HG03354 (cell line): ENCODE measurements around the gene EXOSC10.

Experiments
- ATAC-seq: cut with Tn5 transposase; IDR thresholded peaks from one replicate; pipeline ENCODE4 v1.9.1; 2021; ENCODE audit warnings: mild to moderate bottlenecking; ENCODE audit not compliant: unreplicated experiment, poor library complexity, severe bottlenecking

The EXOSC10 gene

DNA sequence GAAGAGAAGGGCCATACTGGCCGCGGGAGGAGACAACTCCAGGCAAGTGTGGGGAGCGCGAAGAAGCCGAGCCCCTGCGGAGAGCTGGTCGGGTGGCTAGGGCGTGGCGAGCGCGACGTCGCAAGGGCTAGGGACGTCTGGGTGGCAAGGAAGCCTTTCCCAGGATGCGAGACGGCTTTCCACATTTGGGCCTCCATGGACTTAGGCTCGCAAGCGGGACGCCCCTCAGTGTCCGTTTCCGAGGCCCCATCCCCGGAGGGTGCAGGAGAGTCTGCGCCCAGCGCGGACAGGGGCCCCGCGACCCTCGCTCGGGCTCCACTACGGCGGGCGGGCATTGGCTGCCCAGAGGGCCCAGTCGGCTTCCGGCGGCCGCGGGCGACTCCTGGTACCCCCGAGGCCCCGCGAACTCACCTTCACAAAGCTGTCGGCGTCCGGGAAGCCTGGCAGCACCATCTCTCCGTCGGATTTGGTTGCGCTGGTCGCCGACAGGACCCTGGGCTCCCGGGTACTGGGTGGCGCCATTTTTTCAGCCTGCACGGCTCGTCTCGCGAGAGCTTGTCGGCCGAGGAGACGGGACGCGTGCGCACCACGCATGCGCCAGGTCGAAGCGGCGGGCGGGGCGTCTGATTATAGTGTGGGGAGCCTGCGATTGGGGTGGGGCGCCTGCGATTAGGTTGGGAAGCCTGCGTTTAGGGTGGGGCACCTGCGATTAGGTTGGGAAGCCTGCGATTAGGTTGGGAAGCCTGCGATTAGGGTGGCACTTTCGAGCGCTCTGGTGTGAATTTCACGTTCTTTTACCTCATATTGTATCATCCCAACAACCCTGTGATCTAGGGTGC is at the start of gene EXOSC10:
EXOSC10 (minus strand) TSS at position 560 of the 839 bp plus-strand sequence; CDS start at position 522, 38 bp downstream.
- ATAC-seq, result peak; percentile 94

DNA sequence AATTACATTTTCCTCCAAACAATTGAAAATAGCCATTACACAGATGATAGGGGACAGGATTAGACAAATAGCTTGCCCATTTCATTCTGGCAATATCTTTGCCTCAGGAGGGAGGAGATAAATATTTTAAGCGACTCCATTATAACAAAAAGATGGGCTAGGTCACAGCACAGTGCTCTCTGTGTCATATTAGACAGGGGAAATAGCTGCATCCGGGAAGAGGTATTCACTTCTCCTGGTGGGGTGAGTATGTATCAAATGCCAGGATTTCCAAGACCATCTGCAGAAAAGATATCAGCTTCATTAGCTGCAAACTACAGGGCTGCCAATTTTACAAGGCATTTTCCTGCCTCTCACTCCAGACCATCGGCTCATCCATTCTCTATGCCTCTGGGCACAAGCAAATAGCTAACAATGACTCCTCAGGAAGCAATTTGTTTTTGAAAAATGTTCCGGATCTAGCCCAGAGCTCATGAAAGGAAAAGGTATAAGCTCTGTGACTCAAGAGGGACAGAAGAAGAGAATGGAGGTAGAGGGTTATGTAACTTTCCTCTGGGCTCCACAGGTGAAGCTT is 47.6 kb upstream of the EXOSC10 start:
- no peak for ATAC-seq

DNA sequence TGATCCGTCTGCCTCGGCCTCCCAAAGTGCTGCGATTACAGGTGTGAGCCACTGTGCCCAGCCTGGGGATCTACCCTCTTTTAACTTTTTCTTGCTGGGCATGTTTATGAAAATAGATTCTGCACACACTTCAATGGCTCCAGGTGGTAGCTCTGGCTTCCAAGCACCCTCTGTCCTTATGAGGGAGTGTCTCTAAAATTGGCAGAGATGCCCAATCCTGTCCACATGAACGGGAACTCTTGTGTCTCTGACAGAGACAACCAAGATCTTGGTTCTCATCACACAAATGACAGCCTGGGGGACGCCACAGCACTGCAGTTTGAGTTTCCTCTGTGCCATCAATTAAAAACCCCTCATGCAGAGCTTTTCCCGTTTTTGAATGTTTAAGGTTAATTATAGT is 46.1 kb upstream of the EXOSC10 start:
- ATAC-seq, result no peak

DNA sequence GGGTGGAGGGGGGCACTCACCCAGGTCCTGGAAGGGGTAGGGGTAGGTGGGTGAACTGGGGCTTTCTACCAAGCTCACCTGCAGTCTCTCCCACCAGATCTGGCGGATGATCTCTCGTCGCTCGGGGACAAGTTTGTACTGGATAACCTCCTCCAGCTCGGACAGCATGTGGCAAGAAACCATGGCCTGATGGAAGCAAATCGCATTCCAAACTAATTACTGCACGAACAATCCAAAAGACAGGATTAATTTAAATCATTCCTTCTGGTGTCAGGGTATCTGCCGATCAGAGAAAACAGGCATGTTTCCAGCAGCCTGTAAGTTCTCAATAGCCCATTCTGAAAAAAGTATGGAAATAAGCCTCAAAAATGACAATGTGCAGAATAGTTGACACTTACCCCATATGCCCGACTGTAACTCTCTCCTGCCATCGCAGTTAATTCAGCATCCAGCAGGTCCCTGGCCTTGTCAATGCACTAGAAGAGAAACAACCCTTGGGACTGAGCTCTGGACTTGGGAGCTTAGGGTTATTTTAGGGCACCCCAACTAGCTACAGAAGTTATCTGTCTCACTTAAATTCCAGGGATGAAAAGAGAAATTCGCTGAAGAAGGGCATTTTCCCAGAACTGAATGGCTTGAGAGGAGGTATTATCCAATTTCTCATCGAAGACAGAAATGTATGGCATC is 45.0 kb upstream of the EXOSC10 start:
- ATAC-seq, result no peak

DNA sequence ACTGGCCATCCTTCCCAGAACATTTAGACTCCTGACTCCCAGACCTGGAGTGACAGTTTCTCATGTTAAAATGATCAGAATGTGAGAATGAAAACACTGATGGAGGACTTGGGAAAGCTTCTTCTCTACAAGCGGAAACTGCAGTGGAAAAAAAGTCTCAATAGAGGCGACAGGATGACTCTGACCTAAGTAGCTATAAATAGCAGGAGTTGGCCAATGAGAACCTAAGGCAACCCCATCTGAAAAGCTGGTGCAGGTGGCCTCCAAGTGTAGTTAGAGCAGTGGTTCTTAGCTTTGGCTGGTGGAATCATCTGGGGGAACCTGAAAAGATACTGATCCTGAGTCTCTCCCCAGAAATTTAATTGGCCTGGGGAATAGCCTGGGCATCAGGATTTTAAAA is 44.2 kb upstream of the EXOSC10 start:
- ATAC-seq, result no peak

DNA sequence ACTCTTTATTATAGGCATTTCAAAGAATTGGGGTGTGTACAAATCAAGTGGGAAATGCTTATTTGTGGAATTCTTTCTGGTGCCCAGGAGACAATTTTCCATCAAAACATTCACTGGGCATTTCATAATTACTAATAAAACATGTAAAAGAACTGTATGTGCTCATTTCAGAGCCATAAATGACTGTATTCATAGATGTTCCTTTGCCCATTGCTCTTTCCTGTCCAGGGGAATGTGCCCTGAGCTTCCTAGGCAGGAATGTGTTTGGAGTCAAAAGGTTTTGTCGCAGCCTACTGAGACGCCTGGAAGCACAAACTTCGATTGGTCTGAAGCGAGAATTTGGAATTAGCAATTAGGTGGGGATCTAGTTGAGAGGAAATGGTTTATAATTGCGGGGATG is 43.7 kb upstream of the EXOSC10 start:
- ATAC-seq, result no peak

DNA sequence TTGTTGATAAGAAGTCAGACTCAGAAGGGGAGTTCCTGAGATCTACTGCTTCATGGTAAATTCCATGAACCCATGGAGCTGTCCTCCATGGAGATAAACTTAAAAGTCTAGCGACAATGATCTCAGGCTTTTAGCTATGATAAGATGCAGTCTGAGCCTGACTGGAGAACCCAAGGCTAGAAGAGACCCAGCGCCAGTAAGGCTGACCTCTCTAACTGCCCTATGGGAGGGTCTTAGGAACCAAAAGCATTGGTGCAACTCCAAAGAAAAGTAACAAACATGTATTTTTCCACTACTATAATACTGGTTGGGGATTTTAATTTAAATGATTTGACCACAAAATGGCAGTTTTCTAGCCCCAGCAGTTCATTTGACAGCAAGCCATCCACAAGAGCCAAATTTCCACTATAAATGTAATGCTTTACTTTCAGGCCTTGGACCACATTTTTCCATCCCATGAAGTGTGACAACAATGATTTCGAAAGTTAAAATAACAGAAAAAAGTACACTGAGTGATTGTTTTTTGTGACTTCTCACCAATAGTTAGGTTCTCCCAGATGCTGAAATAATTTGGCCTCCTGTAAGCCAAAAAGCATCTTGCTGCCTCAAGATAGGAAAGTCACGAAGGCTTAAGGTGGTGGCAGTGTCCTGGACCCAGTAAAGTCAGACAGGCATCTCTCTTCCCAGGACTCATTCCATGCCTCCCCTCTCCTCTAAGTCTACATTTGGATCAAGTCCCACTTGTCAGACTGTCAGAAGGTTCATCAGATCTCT is 43.1 kb upstream of the EXOSC10 start:
- ATAC-seq, result no peak

DNA sequence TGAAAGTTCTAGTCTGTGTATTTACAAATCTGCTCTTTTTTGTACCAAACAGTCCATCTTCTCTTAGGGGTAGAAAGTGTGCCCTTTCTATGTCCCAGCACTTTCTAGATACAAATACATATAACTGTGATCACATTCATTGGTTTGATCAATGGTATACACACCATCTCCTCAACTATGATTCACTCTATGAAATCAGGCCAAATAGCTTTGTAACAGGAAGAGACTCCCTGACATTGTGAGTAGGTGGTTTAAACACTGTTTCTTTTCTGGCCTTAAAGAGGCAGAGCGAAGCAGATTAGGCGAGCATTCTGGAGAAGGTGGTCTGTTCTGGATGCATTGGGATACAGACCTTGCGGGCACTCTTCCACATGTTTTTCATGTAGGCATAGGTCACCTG is 39.3 kb upstream of the EXOSC10 start:
- ATAC-seq, result no peak

DNA sequence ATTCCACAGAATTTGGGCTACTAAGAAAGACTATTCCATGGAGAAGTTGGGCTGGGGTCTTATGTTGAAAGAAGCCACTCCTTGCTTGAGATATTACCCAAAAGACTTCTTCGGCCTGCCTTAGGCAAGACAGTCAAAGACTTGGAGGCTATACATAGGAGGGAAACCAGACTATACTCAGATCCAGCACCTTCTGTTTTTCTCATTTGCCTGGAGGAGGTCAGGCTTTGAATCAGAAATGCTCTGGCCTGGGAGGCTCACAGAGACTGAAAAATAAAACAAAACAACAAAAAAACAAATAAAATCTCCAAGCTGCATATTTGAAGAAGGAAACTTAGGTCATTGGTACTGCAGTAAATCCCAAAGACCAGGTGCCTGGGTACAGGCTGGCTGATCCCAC is 38.4 kb upstream of the EXOSC10 start:
- no peak for ATAC-seq

DNA sequence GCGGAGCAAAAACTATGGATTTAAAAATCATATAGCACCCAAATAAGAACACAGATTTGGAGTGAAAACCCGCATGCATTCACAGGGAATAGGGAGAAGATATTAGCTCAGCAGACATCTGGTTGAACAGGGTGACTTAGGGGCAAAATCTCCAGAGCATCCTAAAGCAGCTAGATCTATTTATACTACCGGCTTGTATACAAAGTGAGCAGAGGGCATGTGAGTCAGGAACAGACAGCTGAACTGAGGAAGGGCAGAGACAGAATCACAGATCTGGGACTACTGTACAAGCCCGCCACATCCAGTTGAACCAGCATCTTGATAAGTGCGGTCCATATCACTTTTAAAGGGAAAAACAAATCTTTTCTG is 35.2 kb upstream of the EXOSC10 start:
- ATAC-seq, result no peak

DNA sequence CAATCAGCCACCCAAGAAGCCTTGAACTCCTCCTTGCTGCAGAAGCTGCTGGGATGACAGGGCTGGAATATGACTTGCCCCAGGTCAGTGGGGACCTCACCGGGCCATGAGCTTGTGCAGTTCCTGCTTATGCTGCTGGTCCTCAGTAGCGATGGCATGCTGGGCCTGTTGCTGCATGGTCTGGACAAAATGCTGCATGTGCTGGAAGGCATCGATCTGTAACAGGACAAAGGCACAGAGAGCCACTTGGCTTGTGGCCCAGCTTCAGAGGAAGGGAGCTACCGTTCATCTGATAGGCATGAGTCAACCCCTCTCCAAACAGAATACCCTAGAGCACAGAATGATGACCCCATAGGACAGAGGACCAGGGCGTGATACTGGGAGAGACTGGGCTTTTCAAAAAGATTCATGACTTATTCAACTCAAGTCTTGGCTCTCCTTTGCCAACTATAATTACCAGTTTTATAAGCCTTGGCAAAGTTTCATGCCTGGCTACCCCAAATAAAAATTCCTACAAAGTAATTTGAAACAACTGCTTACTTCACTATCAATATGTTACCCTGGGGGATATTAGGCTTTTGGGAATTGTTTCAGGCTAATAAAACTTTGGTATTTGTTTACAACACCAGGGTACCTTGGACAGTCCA is 34.7 kb upstream of the EXOSC10 start:
- no peak for ATAC-seq

DNA sequence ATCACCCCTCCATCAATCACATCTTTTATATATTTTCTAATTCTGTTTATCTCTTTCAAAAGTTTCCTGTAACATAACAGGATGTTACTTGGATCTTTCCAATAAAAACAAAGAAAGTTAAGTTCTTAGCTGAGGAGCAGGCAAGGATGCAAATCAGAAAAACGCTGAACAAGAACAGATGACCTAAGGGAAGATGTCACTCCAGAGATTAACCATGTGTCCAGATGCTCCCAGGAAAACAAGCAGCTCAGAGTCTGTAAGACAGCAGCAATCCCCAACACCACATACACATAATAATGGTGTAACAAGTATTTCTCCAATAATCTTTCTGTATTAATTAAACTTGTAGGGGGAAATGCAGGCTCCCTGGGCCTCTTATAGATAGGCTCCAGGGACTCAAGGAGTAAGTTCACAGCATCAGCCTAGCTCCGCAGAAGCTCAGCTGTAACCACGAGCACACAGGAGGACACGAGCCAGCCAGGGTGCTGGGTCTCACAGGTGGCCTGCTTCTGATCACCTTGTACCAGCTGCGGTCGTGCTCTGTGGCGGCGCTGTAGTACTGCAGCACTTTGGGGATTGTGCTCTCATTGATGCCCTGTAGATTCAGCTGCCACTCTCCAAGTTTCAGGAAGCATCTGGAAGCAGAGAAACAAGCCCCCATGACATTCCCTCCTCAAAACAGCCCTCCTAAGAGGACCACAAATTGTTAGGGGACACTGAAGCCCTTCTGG is 33.1 kb upstream of the EXOSC10 start:
- ATAC-seq, result no peak

DNA sequence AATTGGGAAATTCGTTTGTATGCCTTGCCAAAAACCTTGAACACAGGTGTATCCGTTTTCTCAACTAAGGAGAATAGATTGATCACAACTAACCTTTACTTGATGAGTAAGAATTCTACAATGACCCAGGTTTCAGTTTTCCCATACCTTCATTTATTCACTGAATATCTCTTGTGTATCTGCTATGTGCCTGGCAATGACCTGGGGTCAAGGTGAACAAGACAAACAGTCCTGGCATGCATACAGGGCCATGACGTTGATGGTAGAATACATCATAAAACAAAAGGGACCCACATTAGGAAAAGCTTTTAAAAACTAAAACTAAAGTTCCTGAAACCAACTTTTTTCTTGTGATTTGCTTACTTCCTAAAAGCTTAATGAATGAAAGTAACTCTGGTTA is 32.1 kb upstream of the EXOSC10 start:
- no peak for ATAC-seq

DNA sequence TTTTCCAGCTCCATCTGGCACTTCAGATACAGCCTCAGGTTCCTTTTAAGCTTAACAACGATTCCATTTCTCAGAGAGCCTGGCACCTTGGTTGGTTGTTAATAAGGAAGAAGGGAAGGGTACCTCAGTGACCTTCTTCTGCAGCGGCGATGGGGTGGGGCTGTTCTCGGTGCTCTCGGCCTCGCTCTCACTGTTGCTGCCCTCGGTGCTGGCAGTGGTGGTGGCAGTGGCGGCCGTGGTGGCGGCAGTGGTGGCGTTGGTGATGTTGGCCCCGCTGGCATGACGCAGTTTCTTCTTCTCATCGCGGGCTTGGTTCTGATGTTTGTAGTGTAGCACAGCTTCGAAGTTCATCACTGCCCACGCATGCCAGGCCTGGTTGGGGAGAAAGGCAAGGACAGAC is 30.7 kb upstream of the EXOSC10 start:
- ATAC-seq, result no peak

DNA sequence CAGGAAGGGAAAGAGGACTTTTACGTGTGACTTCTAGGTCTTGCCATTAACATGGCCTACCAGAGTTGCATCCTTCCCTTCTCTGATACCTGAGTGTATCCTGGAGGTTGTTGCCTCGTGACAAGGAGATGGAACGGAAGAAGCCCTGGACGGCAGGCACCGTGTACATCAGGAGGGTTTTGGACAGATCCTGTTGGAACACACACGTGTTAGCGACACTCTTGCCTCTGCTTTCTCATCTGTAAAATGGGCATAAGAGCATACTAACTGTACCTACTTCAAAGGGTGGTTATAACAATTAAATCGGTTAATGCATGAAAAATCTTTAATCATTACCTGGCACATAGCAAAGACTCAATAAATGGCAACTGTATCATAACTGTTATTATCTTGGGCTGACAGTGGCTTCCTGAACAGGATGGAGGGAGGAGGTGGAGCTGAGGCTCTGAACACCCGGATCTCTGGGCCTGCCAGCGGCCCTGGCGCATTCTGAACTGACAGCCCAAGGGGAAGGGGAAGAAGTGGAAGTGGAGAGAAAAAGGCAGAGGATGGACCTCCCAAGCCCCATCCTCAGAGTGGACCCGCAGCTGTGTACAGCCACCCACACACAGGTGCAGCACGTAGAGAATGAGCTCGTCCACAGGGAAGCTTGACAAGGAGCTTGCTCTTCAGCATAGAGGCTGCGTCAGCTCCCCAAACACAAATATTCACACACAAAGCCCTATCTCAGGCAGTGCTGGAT is 30.2 kb upstream of the EXOSC10 start:
- no peak for ATAC-seq

DNA sequence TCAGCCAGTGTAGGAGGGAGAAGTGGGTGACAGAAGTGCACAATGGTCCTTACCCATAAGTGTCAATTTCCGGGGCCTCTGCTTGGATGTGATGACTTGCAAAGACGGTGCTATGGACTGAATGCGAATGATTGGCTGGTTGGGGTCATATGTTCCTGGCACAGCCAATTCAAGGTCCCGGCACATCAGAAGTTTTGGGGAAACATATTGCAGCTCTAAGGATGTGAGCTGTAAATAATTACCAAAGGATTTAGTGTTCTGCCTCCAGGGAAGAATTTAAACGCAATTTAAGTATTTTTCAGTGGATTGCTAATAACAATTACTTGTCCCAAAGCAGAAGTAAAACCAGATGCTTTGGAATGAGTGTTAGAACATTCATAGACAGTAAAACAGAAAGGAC is 26.9 kb upstream of the EXOSC10 start:
- no peak for ATAC-seq

DNA sequence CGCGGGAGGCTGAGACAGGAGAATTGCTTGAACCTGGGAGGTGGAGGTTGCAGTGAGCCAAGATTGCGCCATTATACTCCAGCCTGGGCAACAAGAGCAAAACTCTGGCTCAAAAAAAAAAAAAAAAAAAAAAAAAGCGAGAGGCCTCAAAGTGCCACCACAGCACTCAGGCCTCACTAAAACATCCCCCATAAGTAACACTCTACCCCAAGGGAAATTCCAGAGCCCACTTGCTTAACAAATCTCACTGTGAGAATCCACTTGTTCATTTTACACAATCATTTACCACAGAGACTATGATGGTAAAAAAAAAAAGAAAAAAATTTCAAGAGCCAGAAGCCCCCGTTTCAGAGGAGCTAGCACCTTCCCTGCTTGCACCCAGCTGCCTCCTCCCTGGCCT is 26.3 kb upstream of the EXOSC10 start:
- ATAC-seq, result no peak

DNA sequence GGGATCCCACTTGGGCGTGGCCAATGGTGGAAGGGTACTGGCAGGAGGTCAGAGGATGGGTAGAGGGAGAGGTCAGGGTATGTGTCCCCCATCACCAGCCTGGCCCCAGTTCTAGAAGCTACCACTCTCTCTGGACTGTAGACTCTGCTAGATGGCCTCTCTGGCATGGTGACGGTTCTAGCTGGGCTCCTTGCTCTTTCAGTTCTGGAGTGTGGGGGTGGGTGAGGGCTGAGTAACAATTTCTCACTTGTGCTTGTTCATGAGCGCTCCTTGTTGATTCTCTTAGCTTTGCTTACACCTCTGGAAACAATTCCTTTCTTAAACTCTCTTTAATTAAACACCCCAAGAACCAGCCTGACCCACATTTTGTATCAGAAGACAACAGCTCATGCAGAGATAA is 25.3 kb upstream of the EXOSC10 start:
- no peak for ATAC-seq

DNA sequence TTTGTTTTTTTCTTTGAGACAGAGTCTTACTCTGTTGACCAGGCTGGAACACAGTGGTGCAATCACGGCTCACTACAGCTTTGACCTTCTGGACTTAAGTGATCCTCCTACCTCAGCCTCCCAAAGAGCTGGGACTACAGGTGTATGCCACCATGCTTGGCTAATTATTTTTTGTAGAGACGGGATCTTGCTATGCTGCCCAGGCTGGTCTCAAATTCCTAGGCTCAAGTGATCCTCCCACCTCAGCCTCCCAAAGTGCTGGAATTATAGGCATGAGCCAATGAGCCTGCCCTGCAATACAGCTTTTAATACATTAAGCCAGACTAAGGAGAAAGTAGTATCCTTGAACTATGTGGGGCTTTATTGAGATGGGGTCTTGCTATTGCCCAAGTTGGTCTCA is 16.6 kb upstream of the EXOSC10 start:
- no peak for ATAC-seq
